Brain microvascular endothelial cell (primary cell): Measurements from ENCODE around the gene GPER1.
"Not testable (repeated sequence)": the region's sequence is repeated elsewhere in the genome, so short reads cannot be mapped to it uniquely, and the experiment has no call there.

Experiments used
- DNase-seq: peaks from one replicate; pipeline ENCODE4 v3.0.0-alpha.2; 2020
- H3K27ac ChIP-seq: fragments of 250-450 bp; sonication (Bioruptor Pico); 2 replicates; pipeline ENCODE4 v1.5.1; 2020; ENCODE audit warnings: mild to moderate bottlenecking, moderate library complexity
- H3K27me3 ChIP-seq: fragments of 250-450 bp; sonication (Bioruptor Pico); replicated peaks from 2 replicates; pipeline ENCODE4 v1.5.1; 2020; ENCODE audit warnings: mild to moderate bottlenecking
- H3K36me3 ChIP-seq: fragments of 250-450 bp; sonication (Bioruptor Pico); replicated peaks from 2 replicates; pipeline ENCODE4 v1.5.1; 2020; ENCODE audit warnings: mild to moderate bottlenecking
- H3K4me3 ChIP-seq: 2 replicates; pipeline ENCODE4 v1.5.1; 2011; ENCODE audit warnings: low read depth, mild to moderate bottlenecking, control low read depth, low read length, moderate library complexity
- CTCF ChIP-seq: IDR thresholded peaks from 2 replicates; pipeline ENCODE4 v1.5.1; 2011; ENCODE audit warnings: low read depth, mild to moderate bottlenecking, moderate library complexity, low read length, control low read depth, inconsistent platforms; ENCODE audit errors: missing control alignments
- in situ Hi-C: cut with HindIII; loops from 2 replicates; pipeline ENCODE4 v1.10.0; 2017; ENCODE audit warnings: low sequenced_read_pairs, low pct_ligation_motif_present

GPER1 gene

GRCh38 chr7:1136841-1137516, 49.1 kb downstream of the GPER1 start:
- Histone ChIP-seq H3K27me3 (no peaks in the 10 kb centered on the region), H3K27ac (no peak overlapping the region), H3K4me3 (peak overlapping the region; percentile 83), H3K36me3 (no peaks in the 10 kb centered on the region)
- no peak for TF ChIP-seq CTCF
- in situ Hi-C loops = no loop called here
- DNase-seq = no peak

- Histone ChIP-seq H3K36me3 (no peaks in the 10 kb centered on the region), H3K27ac (peak overlapping the region; percentile 88), H3K4me3 (peak overlapping the region; percentile 83), H3K27me3 (no peaks in the 10 kb centered on the region)
- in situ Hi-C loops = no loop called here
- no peak for DNase-seq
- TF ChIP-seq CTCF = no peak
Measured at GRCh38 chr7:1137517-1138167, 49.7 kb downstream of the GPER1 start.

- DNase-seq = no peak
- H3K27me3 ChIP-seq = no peaks in the 10 kb centered on the region
- no peaks in the 10 kb centered on the region for H3K36me3 ChIP-seq
- in situ Hi-C loops = no loop called here
- no peak for TF ChIP-seq CTCF
- no peak overlapping the region for H3K4me3 ChIP-seq
- H3K27ac ChIP-seq = no peak overlapping the region
Measured at GRCh38 chr7:1140476-1141104, 52.7 kb downstream of the GPER1 start.

- no peak overlapping the region for H3K27ac ChIP-seq
- no peak overlapping the region for H3K4me3 ChIP-seq
- DNase-seq = no peak
Measured at GRCh38 chr7:1141651-1142050, 53.7 kb downstream of the GPER1 start.

GRCh38 chr7:1142051-1142635, 54.2 kb downstream of the GPER1 start:
- TF ChIP-seq CTCF = no peak

More at GRCh38 chr7:1141651-1142050, 53.7 kb downstream of the GPER1 start:
- no peak for TF ChIP-seq CTCF
- in situ Hi-C loops = no loop called here
- no peaks in the 10 kb centered on the region for H3K27me3 ChIP-seq
- no peaks in the 10 kb centered on the region for H3K36me3 ChIP-seq

GRCh38 chr7:1143031-1143430, 55.1 kb downstream of the GPER1 start:
- H3K27ac ChIP-seq, H3K36me3 ChIP-seq, H3K27me3 ChIP-seq, in situ Hi-C loops, DNase-seq, H3K4me3 ChIP-seq: not testable (repeated sequence)

More at GRCh38 chr7:1142051-1142635, 54.2 kb downstream of the GPER1 start:
- in situ Hi-C loops = no loop called here
- H3K36me3 ChIP-seq = no peaks in the 10 kb centered on the region
- no peak overlapping the region for H3K27ac ChIP-seq
- no peak overlapping the region for H3K4me3 ChIP-seq
- H3K27me3 ChIP-seq = no peaks in the 10 kb centered on the region
- DNase-seq = no peak
